Stimulated activated CD4-positive, alpha-beta T cell treated with anti-CD3 and anti-CD28 coated beads, TNF-alpha, amount 100 ng/mL, for 4 hours (primary cell): ENCODE results near the gene NKX1-1.

Experiments
- DNase-seq, 3 experiments: peaks; one replicate each; pipeline ENCODE4 v3.0.0-alpha.2; 2020; ENCODE audit warnings: low read depth in 3 of 3

Gene NKX1-1

DNA sequence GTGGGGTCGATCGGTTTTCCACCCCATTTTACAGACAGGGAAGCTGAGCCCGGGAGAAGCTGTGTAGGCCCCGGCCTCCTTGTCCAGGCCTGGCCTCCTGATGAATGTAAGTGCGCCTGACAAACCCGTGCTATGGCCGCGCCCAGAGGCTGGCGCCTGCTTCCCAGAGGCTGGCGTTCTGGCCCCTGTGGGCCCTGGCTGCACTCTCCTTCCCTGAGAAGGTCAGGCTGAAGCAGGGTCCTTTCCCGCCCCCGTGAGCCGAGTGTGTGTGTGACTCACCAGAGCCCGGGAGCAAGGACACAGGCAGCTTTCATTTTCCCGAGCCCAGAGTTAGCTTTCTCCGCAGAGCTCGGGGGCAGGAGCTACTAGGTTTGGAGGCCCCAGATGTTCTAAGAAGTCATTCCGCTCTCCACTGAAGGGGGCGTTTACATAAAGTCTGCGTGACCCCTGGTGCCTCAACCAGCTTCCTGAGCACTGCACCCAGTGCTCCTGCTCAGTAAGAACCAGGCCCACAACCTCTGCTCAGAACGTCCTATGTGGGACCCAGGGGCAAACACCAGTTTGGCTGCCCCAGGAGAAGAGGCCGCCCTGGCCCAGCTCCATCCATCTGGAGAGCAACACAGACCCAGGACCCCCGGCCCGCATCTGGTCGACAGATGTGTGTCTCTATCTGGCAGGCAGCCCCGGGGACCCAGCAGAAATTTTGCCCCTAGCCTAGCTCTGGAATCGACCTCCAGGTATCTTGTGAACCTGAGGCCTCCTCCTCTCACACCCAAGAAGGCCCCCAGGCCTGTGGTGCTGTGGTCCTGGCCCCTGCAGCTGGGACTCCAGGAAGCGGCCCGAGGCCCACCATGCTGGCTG, 45.6 kb downstream of the NKX1-1 start:
- DNase-seq: no peak

DNA sequence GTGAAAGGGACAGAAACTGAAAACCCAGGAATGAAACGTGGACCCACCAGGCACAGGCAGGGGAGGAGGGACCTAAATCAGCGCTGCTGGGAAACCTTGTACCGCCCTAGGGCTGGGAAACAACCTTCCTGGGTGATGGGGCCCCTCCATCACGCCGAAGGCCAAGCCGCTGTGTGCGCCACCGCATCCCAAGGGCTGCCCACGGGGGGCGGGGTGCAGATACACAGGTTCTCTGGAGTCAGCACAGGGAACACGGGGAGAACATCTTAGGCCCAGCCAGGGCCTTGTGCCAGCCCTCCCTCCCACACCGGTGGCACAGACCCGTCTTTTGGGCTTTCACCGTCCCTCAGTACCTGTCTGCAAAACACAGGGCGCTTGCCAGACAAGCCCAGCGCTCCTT, 46.3 kb downstream of the NKX1-1 start:
- DNase-seq: no peak

- no peak for DNase-seq
Measured at GRCh38 chr4:1359144-1359501, 47.1 kb downstream of the NKX1-1 start.

DNA sequence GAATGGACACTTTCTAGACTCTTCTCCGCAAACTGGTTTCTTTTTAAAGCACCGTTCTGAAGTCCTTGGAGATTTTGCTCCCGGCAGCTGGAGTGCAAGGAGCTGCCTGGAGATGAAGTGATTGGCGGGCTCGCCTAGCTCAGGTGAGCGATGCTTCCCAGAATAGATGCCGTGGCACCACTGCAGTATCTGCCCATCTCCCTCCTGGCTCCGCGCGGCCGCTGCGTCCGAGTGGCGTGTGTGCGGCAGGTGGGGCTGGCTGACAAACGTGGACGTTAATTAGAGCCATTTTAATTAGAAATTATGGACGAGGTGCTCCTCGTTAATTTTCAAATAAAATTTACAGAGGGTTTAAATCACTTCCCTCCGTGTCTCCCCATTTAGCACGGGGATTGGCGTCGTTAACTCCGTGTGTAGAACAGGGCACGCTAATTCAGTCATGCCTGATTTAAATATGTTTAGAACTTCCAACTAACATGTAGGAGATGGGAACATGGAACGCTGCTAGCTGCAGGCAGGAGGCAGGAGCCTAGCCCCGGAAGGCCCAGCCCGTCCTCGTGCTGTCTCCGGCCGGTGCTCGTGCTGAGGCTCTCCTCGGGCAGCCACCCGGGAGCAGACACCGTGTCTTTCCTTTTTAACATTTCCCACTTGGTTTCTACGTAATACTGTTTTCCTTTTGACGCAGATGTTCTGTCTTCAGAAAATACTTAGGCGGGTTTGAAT, 47.7 kb downstream of the NKX1-1 start:
- no peak for DNase-seq

GRCh38 chr4:1357356-1358248, 48.6 kb downstream of the NKX1-1 start:
- no peak for DNase-seq

DNA sequence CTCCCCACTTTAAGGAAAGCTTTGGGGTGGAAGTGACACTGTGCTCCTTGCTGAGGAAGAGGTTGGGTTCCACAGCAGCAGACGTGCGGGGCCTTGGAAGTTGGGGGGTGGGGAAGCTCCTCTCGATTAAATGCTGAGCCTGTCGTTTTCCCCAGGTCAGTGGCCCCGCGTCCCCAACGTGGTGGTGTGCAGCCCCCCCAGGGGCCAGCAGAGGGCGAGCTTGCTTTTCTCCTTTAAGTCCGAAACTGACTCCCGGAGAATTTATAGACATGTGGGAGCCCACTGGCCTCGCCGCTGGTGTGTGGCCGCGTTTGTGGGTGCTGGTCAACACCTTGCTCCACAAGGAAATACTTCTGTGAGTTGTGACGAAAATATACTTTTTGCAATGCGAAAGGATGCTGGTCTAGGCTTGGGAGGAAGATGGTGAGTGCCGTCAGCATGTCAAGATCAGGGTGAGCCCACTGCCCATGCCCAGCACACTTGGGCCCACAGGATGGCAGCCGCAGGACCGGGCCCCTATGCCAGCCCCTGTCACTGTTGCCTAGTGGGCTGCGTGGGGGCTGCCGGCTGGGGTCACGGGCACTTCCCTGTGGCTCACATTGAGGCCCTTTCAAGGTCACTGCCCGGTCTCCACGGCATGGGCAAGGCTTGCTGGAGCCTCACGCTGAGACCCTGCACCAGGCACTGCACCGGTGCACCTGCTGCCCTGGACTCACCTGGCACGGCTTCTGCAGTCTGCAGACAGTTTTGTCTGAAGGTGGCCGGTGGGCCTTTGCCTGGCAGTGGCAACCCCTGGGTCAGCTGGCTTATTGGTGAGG, 49.9 kb downstream of the NKX1-1 start:
- peak in 2 of 3 experiments; percentile 24 to 28 for DNase-seq

- no peak for DNase-seq
Measured at GRCh38 chr4:1355378-1355777, 50.9 kb downstream of the NKX1-1 start.

DNA sequence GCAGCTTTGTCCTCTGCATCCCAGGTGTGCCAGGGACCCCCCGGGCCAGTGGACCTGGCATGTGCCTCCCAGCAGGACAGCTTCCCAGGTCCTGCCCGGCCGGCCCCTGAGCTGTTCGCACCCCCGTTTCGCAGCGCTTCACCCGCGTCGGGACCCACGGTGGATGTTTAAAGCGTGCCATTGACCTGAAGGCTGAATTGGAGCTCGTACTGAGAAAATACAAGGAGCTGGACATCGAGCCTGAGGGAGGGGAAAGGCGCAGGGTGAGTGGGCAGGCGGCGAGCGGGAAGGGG, 51.3 kb downstream of the NKX1-1 start:
- no peak for DNase-seq

DNA sequence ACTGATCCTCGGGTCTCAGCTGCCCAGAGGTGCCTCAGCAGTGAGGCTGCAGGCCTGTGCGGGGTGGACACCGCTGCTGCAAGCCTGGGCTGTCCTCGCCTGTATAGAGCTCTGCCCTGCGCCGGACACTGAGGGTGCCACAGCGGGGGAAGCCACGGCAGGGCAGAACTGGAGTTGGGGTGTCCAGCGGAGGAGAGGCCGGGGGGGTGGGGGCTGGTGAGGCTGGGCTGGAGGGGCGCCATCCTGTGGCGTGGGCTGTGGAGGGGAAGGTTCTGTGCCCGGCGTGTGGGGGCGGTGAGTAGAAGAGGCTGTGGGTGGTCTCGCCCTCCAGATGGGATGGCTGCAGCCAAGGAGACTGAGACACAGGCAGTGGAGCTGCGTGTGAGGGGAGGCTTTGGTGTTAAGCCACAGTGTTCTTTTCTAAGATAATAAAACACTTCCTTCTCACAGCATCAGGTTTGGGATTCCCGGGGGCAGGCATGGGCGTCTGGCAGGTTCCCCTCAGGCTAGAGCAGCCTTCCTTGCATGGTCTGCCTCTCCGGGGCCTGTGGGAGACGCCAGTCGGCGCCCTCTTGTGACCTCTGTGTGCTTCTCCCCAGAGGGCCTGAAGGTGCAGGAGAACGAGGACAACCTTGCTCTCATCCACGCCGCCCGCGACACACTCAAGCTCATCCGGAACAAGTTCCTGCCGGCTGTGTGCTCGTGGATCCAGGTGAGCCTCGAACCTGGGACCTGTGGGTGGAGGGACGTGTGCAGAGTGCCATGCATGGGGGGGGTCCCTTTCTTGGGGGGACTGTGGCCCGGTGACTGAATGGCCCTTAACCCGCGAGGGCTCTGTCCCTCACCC, 51.9 kb downstream of the NKX1-1 start:
- no peak for DNase-seq

DNA sequence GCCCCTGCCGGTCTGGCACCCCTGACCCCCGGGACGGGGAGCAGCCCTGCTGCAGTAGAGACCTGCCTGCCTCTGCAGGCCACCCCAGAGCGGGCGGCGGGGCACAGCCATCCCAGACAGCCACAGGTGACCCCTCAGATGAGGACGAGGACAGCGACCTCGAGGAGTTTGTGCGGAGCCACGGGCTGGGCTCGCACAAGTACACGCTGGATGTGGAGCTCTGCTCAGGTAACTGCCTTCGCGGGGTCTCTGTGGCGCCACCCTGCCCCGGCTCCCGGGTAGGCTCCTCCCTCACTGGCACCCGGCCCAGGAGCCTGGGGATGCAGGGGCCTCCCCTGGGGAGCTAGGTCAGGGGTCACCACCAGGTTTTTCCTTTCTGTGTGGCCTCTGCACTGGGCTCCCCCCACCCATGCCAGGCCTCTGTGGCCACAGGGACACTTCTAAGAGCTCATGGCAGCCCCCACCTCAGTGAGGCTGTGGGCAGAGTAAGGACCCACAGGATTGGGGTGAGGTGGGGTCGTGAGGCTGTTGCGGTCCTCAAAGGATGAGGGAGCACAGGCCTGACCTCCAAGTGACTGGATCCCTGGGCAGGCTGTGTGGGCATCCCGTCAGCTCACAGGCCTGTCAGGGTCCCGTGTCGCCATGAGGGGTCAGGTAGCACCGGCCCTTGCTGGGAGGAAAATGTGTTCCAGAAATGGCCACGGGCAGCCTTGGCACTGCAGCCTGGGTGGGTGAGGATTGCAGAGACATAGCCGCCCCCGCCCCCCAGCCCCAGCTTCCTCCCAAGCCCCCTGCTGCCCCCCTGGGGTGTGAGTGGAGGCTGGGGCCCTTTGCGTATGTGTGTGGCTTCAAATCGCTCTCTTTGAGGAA, 52.8 kb downstream of the NKX1-1 start:
- no peak for DNase-seq
